GM19238 (cell line): ENCODE data around the gene SMARCB1.

Experiments
- DNase-seq: peaks from one replicate; pipeline ENCODE4 v3.0.0; 2011; ENCODE audit warnings: low spot score; ENCODE audit not compliant: insufficient read length

The SMARCB1 gene

DNA sequence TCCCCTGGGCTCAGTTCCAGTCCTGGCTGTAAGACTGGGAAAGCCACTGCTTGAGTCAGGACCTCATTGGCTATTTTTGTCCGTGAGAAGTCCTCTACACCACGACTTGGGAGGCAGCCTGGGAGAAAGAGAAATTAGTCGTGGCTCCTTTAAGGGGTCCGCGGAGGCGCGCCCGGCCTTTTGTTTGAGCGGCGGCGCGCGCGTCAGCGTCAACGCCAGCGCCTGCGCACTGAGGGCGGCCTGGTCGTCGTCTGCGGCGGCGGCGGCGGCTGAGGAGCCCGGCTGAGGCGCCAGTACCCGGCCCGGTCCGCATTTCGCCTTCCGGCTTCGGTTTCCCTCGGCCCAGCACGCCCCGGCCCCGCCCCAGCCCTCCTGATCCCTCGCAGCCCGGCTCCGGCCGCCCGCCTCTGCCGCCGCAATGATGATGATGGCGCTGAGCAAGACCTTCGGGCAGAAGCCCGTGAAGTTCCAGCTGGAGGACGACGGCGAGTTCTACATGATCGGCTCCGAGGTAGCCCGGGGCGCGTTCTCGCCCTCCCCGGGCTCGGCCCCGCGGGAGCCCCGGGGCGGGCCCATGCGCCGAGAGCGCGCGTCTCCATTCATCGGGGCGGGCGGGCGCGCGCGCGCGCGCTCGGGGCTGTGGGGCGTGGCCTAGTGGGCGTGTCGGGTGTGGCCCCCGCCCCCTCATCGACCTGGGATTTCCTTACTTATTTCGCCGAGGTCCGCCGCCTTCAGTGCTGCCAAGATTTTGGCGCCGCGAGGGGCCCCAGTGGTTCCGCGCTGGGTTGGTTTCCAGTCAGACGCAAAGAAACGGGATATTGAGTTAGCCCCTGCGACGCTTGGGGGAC is at the start of gene SMARCB1:
Gene SMARCB1, plus strand, starts transcription at position 215 of the 848 bp plus-strand sequence. Its CDS starts 204 bp downstream, at position 419.
- DNase-seq: peak; percentile 96

DNA sequence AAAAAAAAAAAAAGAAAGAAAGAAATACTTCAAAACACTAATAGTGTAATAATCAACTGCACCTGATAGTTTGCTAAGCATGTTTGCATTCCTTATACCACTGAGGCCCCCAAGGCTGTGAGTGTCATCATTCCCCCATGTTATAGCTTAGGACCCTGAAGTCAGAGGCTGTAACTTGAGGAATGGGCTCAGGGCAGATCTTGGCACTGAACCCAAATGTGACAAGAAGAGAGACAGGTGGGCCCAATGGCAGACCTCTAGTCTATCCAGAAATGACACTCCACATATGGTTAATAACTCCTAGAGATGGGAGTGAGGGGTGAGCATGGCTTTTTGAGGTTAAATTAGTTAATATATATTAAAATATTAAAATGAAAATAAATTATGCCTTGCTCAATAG is 49.1 kb upstream of the SMARCB1 start:
- no peak for DNase-seq

DNA sequence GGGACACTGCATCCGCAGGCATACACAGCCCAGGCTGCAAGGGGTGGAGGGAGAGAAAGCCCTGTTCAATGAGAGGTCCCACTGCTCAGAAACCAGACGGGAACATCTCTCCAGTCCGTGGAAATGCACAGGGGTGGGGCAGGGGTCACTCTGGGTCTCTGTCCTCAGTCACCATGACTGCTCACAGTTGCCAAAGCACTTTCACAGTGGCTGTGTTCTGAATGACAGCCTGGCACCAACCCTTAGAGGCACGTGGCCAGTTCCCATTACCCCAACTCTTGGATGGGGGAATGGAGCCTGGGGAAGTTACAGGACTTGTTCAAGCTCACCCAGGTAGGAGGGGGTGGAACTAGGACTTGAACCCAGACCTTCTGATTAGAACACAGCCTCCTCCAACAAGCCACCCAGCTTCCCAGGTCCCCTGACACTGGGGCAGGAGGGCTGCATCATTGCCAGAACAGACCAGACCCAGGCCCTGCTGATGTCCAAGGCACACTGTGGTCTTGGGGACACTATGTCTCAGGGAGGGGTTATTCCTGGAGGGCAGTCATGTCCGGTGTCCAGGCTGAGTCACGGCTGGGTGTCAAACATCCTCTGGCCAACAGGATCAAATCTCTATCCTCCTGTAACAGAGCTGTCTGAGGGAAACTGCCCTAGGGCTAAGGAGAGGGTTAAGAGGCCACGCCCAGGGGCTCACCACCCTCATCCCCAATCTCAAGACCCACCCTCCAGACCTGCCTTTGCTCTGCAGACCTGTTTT is 44.1 kb upstream of the SMARCB1 start:
- DNase-seq: no peak

DNA sequence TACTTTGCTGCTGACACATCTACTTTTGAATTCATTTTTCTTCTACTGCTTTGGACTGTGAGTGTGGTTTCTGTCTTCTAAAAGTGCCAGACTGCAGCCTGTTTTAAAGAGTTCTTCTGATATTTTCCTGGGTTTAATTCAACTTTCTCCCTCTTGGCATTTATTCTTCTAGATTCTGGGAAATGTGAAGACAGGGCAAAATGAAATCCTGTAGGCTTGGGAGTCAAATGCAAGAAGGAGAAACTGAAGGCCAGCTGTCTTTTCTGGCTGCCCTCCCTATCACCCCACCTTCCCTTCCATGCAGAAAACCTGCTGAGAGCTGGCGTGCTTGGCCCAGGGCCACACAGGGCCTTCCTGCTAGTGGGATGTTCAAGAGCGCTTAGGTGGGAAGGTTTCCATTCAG is 43.5 kb upstream of the SMARCB1 start:
- DNase-seq: no peak

DNA sequence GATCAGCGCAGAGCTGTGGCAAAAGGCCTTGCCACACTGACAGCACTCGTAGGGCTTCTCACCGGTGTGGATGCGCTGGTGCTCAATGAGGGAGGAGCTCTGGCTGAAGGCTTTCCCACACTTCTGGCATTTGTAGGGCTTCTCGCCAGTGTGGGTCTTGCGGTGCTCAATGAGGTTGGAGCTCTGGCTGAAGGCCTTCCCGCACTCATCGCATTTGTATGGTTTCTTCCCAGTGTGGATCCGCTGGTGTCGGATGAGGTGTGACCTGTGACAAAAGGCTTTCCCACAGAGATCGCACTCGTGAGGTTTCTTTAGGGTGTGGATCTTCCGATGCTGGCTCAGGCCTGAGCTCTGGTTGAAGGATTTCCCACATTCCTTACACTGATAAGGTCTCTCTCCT is 42.8 kb upstream of the SMARCB1 start:
- no peak for DNase-seq

DNA sequence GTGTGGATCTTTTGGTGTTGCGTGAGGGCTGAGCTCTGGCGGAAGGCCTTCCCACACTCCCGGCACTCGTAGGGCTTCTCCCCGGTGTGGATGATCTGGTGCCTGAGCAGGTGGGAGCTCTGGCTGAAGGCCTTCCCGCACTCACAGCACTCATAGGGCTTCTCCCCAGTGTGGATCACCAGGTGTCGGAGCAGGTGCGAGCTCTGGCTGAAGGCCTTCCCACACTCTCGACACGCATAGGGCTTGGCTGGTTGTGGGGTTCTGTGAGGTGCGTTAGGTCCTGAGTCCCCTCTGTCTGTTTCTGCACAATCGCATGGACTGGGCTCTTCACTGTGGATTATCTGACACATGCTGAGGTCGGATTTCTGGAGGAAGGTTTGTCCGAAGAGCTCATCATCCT is 42.3 kb upstream of the SMARCB1 start:
- DNase-seq: no peak

DNA sequence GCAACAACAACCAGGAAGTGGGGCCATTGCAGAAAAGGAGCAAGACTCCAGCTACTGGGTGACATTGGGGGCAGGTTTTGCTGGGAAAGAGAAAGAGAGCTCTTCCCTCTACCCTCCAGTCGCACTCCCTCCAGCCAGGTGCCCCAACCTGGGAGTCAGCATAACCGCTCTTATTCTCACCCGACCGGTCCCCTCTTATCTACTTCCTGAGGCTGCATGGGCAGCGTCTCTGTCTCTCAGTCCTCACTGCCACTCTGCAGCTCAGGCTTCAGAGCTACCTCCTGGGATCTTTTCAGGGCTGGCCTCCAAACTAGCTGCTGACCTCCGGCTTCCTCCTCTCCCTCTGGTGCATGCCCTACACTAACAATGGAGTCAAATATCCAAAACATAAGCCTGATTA is 41.0 kb upstream of the SMARCB1 start:
- no peak for DNase-seq

DNA sequence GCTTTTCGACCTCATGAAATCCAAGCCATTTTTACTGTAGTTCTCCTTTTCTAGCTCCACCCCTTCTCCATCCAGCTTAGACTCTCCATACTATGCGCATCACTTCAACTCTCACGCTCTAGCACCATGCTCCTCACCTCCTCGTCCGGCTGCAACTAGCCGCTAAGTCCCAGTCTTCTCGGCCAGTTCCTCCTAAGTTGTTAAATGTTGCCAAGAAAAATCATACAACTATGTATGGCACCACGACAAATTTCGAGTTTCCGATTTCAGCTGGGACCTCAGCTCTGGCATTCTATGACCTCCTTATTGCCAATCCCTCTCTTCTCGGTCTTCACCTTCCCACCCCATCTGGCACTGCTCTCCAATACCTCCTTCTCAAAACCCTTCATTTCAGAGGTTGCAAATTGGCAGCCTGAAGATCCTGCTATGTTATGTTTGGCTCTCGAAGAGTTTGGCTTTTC is 36.9 kb upstream of the SMARCB1 start:
- DNase-seq: no peak

DNA sequence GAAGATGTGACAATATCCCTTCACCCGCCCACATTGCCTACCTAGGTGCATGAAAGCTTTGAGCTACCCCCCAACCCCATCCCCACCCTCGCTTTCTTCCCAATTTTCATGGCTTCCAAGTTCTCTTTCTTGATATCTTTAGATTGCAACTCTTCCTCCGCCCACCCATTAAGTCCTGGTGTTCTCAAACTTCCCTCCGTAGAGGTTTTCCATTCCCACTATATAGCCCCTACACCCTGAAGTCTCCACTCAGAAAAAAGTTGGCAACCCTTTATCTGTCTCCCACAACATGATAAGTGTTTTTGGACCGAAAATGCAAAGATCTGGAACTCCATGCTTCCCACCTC is 36.4 kb upstream of the SMARCB1 start:
- DNase-seq: no peak

DNA sequence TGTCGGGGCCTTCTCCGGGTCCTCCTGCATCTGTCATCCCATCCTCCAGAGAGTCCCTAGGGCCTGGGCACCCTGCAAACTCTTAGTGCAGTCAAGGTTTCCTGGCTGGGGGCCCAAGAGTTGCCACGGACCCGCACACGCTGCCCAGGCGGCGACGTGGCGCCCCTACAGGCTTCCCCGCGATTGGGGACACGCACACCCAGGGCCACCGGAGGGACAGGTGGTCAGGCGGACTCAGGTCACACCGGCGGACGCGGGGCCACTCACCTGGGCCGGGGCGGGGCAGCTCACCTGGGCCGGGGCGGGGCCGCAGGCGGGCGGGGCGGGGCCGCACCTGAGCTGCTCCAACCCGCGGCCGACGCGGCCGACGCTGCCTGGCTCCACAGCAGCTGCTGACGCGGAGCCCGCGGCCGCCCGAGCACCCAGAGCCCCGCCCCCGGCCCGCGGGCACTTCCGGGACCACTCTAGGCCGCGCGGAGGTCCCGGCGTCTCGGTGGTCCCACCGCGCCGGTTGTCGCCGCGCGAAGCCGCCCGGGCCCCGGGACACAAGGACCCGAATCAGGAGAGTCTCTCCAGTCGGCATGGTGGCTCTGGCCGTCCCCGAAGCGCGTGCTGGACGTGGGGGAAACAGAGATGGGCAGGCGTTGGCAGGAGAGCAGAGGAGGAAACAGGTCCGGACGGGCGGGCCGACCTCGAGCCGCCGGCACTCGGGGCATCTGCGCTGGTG is 35.9 kb upstream of the SMARCB1 start, which contains the start of gene ZNF70:
Gene ZNF70, minus strand, starts transcription at position 399 of the 727 bp plus-strand sequence. CDS start 5,972 bp downstream, outside the sequence.
- DNase-seq: peak; percentile 82

DNA sequence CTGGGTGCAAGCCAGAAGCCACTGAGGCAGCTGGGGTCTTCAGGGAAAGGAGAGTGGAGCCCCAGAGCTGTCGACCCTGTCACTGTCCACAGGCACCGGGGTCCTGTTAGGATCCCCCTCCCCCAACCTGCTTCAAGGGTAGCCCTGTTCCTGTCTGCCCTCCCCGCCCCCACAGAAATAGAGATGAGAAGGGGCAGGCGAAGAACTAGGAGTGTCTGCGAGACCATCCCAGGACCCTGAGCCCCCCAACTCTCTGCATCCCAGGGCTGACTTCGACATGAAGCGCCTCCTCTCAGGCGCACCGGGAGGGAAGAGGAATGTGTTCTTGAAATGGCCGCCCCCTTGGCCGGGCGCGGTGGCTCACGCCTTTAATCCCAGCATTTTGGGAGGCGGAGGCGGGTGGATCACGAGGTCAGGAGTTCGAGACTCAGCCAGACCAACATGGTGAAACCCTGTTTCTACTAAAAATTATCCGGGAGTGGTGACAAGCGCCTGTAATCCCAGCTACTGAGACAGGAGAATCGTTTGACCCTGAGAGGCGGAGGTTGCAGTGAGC is 35.2 kb upstream of the SMARCB1 start:
- DNase-seq: no peak

DNA sequence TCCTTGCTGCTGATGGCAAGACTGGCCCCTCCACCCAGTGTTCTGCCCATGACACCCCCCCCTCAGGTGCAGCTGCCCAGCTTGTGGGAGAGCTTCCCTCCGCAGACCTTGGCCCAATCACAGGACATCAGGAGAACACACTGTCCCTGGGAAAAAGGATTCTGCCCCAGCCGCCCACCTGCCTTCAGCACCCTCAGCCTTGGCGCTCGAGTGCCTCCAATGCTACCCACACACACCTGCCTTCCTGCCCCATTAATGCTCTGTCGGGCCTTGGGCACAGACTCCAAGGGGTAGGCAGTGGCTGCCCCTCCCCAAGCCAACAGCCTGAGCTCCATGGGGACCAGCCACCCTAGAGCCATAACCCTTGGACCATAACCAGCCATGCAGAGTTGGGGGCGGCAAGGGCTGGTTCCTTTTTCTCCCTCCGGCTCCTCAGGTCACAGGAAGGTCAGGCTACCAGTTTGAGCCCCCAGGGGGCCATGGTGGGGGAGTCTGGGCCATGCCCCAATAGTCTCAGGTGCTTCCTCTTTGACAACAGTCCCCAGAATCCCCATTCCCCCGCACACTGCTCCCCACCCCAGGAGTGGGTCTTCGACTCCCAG is 34.6 kb upstream of the SMARCB1 start:
- DNase-seq: peak; percentile 66

DNA sequence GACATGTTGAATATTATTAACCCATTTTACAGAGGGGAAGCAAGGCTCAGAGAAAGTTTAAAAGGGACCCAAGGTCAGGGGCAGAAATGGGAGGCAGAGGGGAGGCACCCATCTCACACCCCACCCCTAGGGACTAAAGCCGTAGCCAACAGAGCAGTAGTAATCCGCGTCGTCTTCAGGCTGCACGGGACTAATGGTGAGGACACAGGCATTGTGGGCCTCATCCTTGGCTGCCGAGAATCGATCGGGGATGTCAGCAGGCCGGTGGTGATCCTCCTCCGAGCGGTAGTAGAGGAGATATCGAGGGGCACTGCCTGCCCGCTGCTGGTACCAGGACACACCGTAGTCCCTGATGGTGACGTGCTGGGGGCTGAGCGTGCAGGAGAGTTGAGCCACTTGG is 34.0 kb upstream of the SMARCB1 start:
- DNase-seq: no peak

DNA sequence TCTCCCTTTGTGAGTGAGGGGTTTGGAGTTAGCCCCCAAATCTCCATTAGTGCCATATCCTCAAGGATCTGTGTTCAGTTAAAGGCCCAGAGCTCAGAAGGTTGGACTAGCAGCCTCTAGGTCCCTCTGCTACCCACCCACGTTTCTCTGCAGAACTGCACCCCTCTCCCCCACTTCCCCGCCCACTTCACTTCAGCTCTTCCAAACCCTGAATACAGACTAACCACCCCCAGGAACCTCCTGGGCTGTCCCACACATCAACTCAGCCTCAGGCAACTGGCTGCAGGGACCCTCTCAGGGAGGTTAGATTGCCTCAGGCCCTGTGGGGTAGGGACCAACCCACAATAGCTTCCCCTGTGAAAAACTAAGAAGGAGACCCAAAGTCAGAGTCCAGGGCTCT is 33.4 kb upstream of the SMARCB1 start:
- no peak for DNase-seq

DNA sequence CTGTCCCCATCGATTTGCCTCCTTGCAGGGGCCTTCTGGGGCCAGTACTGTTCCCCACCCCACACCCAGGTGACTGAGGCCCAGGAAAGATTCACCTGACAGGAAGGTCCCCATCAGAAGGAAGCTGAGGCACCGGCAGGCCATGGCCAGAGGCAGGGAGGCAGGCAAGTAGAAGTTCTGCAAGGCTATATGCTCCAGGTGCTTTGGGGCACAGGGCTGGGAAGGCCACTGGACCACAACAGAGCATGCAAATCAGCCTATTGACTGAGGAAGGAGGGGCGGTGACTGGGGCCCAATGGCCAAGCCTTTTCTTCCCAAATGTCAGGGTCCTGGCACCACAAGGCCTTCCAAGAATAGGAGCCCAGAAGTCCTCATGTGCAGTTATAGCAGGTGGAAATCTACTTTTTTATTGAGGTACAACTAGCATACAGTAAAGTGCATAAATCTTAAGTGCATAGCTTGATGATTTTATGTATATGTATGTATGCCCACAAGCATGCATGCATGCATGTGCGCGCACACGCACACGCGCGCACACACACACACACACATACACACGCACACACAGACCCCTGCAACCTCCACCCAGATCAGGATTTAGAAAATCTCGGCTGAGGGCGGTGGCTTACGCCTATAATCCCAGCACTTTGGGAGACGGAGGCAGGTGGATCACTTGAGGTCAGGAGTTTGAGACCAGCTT is 32.4 kb upstream of the SMARCB1 start, which contains the start of gene VPREB3:
Gene VPREB3, minus strand, starts transcription at position 206 of the 700 bp plus-strand sequence. Its CDS starts 62 bp downstream, at position 144.
- DNase-seq: no peak

DNA sequence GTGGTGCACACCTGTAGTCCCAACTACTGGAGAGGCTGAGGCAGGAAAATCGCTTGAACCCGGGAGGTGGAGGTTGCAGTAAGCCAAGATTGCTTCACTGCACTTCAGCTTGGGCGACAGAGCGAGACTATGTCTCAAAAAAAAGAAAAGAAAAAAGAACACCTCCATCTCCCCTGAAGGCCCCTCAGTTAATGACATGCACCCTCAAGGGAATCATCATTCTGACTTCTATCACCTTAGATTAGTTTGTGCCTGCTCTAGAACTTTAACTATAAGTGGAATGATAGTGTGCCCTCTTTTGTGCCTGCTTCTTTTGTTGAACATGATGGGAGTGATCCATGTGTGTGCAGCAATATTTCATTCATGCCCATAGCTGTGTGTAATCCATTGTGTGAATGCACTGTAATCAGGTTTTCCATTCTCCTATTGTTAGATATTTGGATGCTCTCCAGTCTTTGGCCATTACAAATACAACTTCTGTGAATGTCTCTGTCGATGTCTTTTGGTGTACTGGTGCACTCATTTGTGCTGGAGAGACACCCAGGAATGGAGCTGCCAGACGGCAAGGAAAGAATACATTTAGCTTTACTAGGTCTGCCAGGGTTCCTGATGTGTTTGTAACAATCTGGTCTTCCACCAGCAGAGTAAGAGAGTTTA is 31.7 kb upstream of the SMARCB1 start:
- no peak for DNase-seq

DNA sequence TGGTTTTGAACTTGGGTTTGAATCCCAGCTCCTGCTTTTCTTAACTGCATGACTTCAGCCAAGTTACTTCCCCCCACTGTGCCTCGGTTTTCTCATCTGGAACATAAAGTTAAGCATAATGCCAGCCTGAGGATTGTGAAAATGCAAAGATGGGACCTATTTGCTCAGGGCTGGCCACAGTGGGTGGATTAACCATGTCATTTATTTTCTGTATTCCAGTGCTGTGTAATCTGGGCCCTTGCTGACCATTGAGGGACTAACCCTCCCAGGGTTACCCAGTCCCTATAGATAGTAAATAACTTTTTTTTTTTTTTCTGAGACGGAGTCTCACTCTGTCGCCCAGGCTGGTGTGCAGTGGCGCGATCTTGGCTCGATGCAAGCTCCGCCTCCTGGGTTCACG is 31.1 kb upstream of the SMARCB1 start:
- no peak for DNase-seq

DNA sequence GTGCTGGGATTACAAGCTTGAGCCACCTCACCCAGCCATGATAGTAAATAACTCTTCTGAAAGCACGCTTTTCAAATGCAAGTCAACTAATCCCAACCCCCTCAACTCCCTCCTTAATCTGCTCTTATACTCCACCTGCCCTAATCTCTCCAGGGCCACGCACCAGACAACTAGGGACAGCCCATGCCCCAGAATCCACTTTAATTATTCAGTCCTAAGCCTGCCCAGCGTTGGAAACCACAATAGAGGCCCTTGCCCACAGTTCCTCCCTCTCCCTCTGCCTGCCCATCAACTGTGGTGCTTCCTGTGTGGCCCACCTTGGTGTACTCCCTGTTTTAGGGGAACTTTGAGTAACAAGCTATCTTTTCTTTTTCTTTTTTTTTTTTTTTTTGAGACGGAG is 29.9 kb upstream of the SMARCB1 start:
- no peak for DNase-seq

DNA sequence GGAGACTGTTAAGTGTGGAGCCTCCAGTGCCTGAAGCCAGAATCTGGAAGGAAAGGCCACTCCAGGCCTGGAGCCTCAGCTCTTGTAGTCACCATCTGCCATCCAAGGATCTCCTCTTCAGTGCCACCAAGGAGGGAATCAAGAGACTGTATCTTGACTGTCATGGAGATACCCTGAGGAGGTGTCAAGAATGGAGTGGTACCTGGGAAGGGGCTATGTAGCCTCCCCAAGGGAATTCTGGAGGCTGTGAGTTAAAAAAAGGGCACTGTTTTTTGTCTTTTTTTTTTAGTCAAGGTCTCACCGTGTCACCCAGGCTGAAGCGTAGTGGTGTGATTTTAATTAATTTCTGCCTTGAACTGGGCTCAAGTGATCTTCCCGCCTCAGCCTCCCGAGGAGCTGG is 27.2 kb upstream of the SMARCB1 start:
- DNase-seq: no peak

DNA sequence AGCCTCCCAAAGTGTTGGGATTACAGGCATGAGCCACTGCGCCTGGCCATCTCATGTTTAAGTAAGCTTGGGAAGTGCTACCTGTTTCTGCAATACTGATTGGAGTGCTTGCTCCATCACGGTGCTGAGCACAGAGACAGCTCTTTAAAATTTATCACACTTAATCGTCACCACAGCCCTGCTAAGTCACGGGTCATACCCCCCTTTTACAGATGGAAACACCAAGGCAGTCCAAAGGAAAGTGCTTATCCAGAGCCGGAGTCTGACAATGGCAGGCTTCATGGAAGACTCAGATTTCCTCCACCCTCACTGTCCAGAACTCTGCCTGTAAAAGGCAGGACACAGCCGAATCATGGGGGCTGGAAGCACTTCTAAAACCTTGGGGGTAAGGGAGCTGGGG is 26.7 kb upstream of the SMARCB1 start:
- DNase-seq: no peak
